ENCODE measurements around the gene DBNL.

Gene DBNL

GRCh38 chr7:44043902-44044301, 600 bp upstream of the DBNL start:
- no peak for DNase-seq (ENCODE audit: low read depth)

GRCh38 chr7:44045226-44046014, 918 bp downstream of the DBNL start:
- DNase-seq (ENCODE audit: low read depth) = no peak

DNA sequence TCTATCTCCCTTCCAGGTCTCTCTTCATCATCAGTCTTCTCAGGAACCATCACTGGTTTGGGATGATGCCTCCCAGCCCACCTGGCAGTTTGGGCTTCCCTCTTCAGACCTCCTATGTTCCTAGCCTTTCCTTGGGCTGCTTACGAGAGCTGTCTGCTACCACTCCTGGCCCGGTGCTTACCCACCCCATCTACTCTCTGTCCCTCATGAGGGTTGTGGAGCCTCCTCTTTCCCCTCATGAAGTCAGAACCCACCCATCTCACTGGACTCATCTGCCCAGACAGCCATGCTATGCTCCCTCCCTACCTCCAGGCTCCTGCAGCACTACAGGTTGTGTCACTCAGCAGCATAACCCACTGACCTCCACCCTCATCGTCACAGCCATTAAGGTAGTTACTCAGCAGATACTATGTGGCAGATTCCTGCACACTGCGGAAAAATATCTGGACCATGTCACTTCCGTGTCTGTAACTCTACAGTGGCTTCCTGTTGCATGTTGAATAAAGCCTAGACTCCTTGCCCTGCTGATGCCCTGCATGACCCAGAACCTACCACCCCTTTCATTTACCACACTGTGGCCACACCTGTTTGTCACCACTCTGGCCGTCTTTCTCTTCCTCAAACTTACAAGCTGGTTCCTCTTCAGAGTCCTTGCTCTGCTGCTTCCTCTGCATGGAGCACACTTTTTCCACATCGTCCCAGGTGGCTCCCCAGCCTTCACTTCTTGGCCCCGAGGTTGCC, 2.0 kb downstream of the DBNL start:
- no peak for DNase-seq (ENCODE audit: low read depth)

- no peak for DNase-seq (ENCODE audit: low read depth)
Measured at GRCh38 chr7:44048031-44048795, 3.7 kb downstream of the DBNL start.

- DNase-seq (ENCODE audit: low read depth) = no peak
Measured at GRCh38 chr7:44050121-44050914, 5.8 kb downstream of the DBNL start.

GRCh38 chr7:44050915-44051560, 6.5 kb downstream of the DBNL start:
- DNase-seq (ENCODE audit: low read depth) = no peak

GRCh38 chr7:44051611-44052220, 7.2 kb downstream of the DBNL start:
- DNase-seq (ENCODE audit: low read depth) = no peak

DNA sequence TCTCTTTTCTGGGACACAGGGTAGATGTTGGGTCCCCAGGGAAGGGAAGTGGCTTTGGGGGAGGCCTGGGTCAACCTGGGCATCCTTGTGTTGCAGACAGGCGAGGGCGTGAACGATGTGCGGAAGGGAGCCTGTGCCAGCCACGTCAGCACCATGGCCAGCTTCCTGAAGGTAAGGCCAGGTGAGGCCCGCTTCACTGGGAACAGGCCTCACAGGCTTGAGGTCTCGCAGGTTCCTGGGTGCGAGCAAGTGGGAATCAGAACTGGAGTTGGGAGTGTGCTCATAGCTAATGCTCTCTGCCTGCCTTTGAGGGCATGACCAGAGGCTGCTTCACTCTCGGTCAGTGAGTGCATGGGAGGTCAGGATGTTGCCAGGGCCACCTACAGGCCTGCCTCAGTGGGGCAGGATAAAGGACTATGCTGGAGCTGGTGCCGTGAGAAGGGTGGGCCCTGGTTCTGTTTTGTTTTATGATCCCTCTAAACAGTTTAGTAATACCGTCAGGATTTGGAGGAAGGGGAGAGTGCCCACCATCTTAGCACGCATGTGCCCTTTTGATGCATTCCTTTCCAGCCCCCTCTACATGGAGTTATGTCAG, 8.4 kb downstream of the DBNL start:
- no peak for DNase-seq (ENCODE audit: low read depth)

GRCh38 chr7:44056681-44057080, 12.2 kb downstream of the DBNL start:
- no peak for DNase-seq (ENCODE audit: low read depth)

GRCh38 chr7:44057181-44057848, 12.8 kb downstream of the DBNL start:
- DNase-seq (ENCODE audit: low read depth) = no peak

GRCh38 chr7:44057849-44058758, 13.6 kb downstream of the DBNL start:
- no peak for DNase-seq (ENCODE audit: low read depth)

DNA sequence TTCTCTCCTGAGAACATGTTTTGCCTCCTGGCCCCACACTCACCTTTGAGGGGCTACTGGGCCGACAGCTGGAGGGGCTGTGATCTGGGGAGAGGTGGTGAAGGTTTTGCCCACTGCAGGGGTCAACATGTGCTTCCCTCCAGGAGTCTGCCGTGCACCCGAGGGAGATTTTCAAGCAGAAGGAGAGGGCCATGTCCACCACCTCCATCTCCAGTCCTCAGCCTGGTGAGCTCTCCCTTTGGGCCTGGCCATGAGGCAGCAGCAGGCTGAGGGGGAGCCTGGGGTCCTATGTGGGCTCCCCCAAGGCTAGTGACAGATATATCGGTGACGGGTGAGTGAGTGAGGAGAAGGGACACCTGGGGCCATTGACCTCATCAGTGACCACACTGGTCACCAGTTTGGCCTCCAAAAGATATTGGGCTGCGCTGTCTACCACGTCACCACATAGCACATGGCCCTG, 14.3 kb downstream of the DBNL start:
- DNase-seq (ENCODE audit: low read depth) = no peak

DNA sequence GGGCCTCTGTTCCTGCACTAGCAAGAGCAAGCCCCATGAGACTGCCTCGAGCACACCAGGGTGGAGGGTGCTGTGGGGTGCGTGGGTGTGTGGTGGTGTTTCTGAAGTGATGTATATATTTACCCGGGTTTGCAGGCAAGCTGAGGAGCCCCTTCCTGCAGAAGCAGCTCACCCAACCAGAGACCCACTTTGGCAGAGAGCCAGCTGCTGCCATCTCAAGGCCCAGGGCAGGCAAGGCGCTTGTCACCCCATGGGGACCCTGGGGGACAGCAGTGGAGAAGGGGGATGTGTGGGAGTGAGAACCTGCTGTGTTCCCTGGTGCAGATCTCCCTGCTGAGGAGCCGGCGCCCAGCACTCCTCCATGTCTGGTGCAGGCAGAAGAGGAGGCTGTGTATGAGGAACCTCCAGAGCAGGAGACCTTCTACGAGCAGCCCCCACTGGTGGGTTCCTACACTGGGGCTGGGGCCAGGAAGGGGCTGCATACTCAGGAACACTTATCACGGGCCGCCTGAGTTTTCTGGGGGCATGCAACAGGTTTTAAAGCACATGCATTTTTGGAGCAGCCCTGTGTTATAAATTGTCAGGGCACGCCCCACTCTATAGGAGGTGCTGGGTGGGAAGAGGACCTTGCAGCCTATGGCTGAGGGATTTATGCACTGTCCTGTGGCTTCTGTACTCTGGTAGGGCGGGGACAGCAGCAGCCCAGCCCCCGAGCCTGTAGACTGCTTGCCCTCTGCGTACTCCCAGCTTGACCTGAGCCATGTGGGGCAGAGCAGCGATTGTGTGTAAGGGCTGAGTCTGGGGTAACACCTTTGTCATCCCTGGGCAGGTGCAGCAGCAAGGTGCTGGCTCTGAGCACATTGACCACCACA, 15.0 kb downstream of the DBNL start:
- no peak for DNase-seq (ENCODE audit: low read depth)

DNA sequence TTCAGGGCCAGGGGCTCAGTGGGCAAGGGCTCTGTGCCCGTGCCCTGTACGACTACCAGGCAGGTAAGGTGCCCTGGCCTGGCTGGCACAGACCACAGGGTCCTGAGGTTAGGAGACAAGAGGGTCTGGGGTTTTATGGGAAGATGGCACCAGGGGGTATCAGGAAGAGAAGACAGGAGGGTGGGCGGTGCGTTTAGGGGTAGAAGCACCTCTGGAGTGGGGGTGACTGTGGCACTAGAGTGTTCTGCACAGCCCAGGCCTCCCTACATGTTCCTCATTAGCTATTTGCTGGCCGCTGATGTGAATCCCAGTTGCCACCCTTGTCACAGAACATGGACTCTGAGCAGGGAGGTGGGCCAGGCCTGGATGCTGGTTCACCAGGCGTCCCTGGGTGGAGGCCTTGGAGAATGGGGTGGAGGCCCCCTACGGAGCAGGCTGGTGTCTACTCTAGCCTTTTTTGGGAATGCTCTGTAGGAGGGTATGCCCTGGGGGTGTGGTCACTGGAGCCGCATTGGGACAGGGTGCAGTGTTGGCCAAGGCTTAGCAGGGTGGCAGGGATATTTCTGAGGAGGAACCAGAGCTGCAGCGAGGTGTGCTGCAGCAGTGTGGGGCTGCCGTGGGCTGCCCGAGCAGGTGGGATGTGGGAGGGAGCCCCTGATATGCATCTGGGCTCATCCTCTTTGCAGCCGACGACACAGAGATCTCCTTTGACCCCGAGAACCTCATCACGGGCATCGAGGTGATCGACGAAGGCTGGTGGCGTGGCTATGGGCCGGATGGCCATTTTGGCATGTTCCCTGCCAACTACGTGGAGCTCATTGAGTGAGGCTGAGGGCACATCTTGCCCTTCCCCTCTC, 15.8 kb downstream of the DBNL start:
- no peak for DNase-seq (ENCODE audit: low read depth)

GRCh38 chr7:44060948-44061644, 16.6 kb downstream of the DBNL start:
- no peak for DNase-seq (ENCODE audit: low read depth)

DNA sequence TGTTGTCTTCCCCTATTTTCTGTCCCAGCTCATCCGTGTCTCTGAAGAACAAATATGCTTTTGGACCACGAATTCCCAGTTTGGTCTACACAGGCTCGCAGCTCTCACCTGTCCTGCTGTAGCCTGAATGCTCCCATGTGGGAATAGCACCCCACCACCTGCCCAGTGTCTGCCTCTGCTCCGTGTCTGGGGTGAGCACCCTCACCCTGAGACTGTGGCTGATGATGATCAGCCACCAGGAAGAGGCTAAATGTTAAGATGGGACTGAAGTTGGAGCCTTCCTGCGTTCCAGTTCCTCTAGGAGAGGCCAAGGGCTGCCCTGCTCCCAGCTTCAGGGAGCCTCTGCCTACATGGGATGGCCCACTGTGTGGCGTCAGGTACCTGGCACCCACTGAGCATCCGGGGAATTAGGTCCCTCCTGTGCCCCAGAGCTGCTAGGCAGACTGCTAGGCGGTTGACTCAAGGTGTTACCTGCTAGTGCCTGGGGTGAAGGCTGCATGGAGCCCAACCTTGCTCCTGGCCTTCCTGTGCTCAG, 17.2 kb downstream of the DBNL start:
- no peak for DNase-seq (ENCODE audit: low read depth)

Data from iris pigment epithelial cell (primary cell).